H1 (cell line): ENCODE measurements around the gene METTL14. TPM values are rescaled to one million over a fixed set of nuclear protein-coding genes. Genes with fewer than 3 reads are reported as not detected.

Experiments used
- CHD7 ChIP-seq: fragments of 300-600 bp; sonication (generic); IDR thresholded peaks from 2 replicates; pipeline ENCODE4 v1.7.1; 2012; ENCODE audit warnings: low read length, moderate library complexity, mild to moderate bottlenecking, inconsistent platforms; ENCODE audit not compliant: insufficient replicate concordance
- NANOG ChIP-seq: IDR thresholded peaks from 2 replicates; pipeline ENCODE4 v1.6.1; 2011; ENCODE audit warnings: low read length, low read depth, mild to moderate bottlenecking, inconsistent platforms; ENCODE audit not compliant: insufficient read depth, poor library complexity, severe bottlenecking
- polyA plus RNA-seq, 7 experiments: library from polyadenylated mRNA; depleted of rRNA in 3 of 7; stranded (reverse) in 5 of 7; unstranded in 2 of 7; fragments of >200 nt in 5 of 7; fragments of 200-250 nt in 2 of 7; gene quantifications; 1 replicate in 5 of 7; 2 replicates in 1 of 7; 4 replicates in 1 of 7; pipeline versions ENCODE4 v1.2.1 to v1.2.3, GENCODE V29; 2011 to 2013; ENCODE audit warnings: missing spikeins in 2 of 7, mixed read lengths in 2 of 7
- total RNA-seq: library from RNA; stranded (reverse); fragmentation: NEBNext Ultra II Directional; extraction: Animal tissue kit (Norgen Biotek cat#: 25700); gene quantifications from 2 replicates; pipeline ENCODE4 v1.2.1, GENCODE V29; 2021

METTL14 gene
- total and polyA plus RNA-seq, 2 of the 8 experiments (the other 6 are each of a cell fraction or from before 2014, with no cell fraction given) = 8.8 to 57.3 TPM

GRCh38 chr4:118741301-118741855 lies 56.2 kb downstream of the METTL14 start (continued):
- TF ChIP-seq NANOG (no peak), CHD7 (no peak)
